ENCODE measurements around the gene TFB1M. TPM values are rescaled to one million over a fixed set of nuclear protein-coding genes. Genes with fewer than 3 reads are reported as not detected.

The TFB1M gene
- total RNA-seq, 2 donors from 2014 or later = 6.6 to 11.0 TPM

- ATAC-seq (ENCODE audit: insufficient number of reproducible peaks, low FRiP score, low read depth) (no peak), DNase-seq (ENCODE audit: low spot score) (no peak)
- H3K4me3 ChIP-seq = no peak overlapping the region
- no peaks in the 10 kb centered on the region for H3K9me3 ChIP-seq
- peaks cover 27 to 44% of the 10 kb centered on the region in 2 donors for H3K4me1 ChIP-seq (ENCODE audit: control insufficient read depth in 1 of 2, low read depth in 2 of 2)
- TF ChIP-seq CTCF (IDR thresholded peaks at IDR 0.05) = no peak
- no peak overlapping the region for H3K27ac ChIP-seq
- no peaks in the 10 kb centered on the region for H3K36me3 ChIP-seq
- H3K27me3 ChIP-seq (replicated peaks; ENCODE audit: insufficient read depth) = no peaks in the 10 kb centered on the region
These were observed 37.6 kb downstream of the TFB1M start for GRCh38 chr6:155276638-155277037.

- H3K4me3 ChIP-seq = no peak overlapping the region
These were observed 38.3 kb downstream of the TFB1M start for GRCh38 chr6:155275808-155276480.

GRCh38 chr6:155274533-155274932 is 39.8 kb downstream of the TFB1M start:
- no peaks in the 10 kb centered on the region for H3K27me3 ChIP-seq (replicated peaks; ENCODE audit: insufficient read depth)
- peak overlapping the region; percentile 14 to 28 for H3K27ac ChIP-seq
- DNase-seq (ENCODE audit: low spot score) = no peak
- H3K9me3 ChIP-seq = no peaks in the 10 kb centered on the region
- no peak for TF ChIP-seq CTCF (IDR thresholded peaks at IDR 0.05)
- no peaks in the 10 kb centered on the region for H3K36me3 ChIP-seq
- H3K4me3 ChIP-seq = no peak overlapping the region
- peaks cover 27 to 44% of the 10 kb centered on the region in 2 donors for H3K4me1 ChIP-seq (ENCODE audit: control insufficient read depth in 1 of 2, low read depth in 2 of 2)
- no peak for ATAC-seq (ENCODE audit: insufficient number of reproducible peaks, low FRiP score, low read depth)

More at GRCh38 chr6:155275808-155276480, 38.3 kb downstream of the TFB1M start:
- DNase-seq (ENCODE audit: low spot score) (no peak), ATAC-seq (ENCODE audit: insufficient number of reproducible peaks, low FRiP score, low read depth) (no peak)
- Histone ChIP-seq H3K27ac (peak overlapping the region; percentile 15 to 19), H3K36me3 (no peaks in the 10 kb centered on the region), H3K4me1 (ENCODE audit: control insufficient read depth in 1 of 2, low read depth in 2 of 2) (peaks cover 27 to 44% of the 10 kb centered on the region in 2 donors), H3K9me3 (no peaks in the 10 kb centered on the region), H3K27me3 (replicated peaks; ENCODE audit: insufficient read depth) (no peaks in the 10 kb centered on the region)
- TF ChIP-seq CTCF (IDR thresholded peaks at IDR 0.05) = no peak

- H3K27me3 ChIP-seq (replicated peaks; ENCODE audit: insufficient read depth) = no peaks in the 10 kb centered on the region
- no peak for TF ChIP-seq CTCF (IDR thresholded peaks at IDR 0.05)
- H3K27ac ChIP-seq = peak overlapping the region; percentile 14 to 28
- ATAC-seq (ENCODE audit: insufficient number of reproducible peaks, low FRiP score, low read depth) = no peak
- H3K36me3 ChIP-seq = no peaks in the 10 kb centered on the region
- no peaks in the 10 kb centered on the region for H3K9me3 ChIP-seq
- no peak for DNase-seq (ENCODE audit: low spot score)
- H3K4me1 ChIP-seq (ENCODE audit: control insufficient read depth in 1 of 2, low read depth in 2 of 2) = peaks cover 27 to 44% of the 10 kb centered on the region in 2 donors
- H3K4me3 ChIP-seq = no peak overlapping the region
These were observed 40.2 kb downstream of the TFB1M start for GRCh38 chr6:155274106-155274505.

GRCh38 chr6:155273431-155273830 is 40.9 kb downstream of the TFB1M start:
- no peaks in the 10 kb centered on the region for H3K9me3 ChIP-seq
- H3K36me3 ChIP-seq = no peaks in the 10 kb centered on the region
- H3K27me3 ChIP-seq (replicated peaks; ENCODE audit: insufficient read depth) = no peaks in the 10 kb centered on the region
- peak overlapping the region; percentile 14 to 43 for H3K27ac ChIP-seq
- DNase-seq (ENCODE audit: low spot score) (no peak), ATAC-seq (ENCODE audit: insufficient number of reproducible peaks, low FRiP score, low read depth) (no peak)
- H3K4me1 ChIP-seq (ENCODE audit: control insufficient read depth in 1 of 2, low read depth in 2 of 2) = peaks cover 27 to 44% of the 10 kb centered on the region in 2 donors
- H3K4me3 ChIP-seq = no peak overlapping the region
- TF ChIP-seq CTCF (IDR thresholded peaks at IDR 0.05) = no peak
